Activated CD4-positive, CD25-positive, alpha-beta regulatory T cell treated with anti-CD3 and anti-CD28 coated beads, Interleukin-2, amount 50 U/mL, for 72 hours (primary cell): ENCODE data around the gene PCDHA12.
"Not testable (repeated sequence)": the region's sequence is repeated elsewhere in the genome, so short reads cannot be mapped to it uniquely, and the experiment has no call there.

ENCODE experiments used
- DNase-seq: peaks from one replicate; pipeline ENCODE4 v3.0.0; 2021

PCDHA12 gene, protein sequence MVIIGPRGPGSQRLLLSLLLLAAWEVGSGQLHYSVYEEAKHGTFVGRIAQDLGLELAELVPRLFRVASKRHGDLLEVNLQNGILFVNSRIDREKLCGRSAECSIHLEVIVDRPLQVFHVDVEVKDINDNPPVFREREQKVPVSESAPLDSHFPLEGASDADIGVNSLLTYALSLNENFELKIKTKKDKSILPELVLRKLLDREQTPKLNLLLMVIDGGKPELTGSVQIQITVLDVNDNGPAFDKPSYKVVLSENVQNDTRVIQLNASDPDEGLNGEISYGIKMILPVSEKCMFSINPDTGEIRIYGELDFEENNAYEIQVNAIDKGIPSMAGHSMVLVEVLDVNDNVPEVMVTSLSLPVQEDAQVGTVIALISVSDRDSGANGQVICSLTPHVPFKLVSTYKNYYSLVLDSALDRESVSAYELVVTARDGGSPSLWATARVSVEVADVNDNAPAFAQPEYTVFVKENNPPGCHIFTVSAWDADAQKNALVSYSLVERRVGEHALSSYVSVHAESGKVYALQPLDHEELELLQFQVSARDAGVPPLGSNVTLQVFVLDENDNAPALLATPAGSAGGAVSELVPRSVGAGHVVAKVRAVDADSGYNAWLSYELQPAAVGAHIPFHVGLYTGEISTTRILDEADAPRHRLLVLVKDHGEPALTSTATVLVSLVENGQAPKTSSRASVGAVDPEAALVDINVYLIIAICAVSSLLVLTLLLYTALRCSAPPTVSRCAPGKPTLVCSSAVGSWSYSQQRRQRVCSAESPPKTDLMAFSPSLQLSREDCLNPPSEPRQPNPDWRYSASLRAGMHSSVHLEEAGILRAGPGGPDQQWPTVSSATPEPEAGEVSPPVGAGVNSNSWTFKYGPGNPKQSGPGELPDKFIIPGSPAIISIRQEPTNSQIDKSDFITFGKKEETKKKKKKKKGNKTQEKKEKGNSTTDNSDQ

GRCh38 chr5:140875085-140876065 is at the start of gene PCDHA12:
PCDHA12 (plus strand) TSS chr5:140875308; CDS start chr5:140875473, 165 bp downstream.
- no peak for DNase-seq

- DNase-seq: no peak
Measured at GRCh38 chr5:140827704-140828361, 47.3 kb upstream of the PCDHA12 start, which contains the start of gene PCDHA6. PCDHA6 (plus strand) TSS chr5:140827960; CDS start chr5:140828092, 132 bp downstream.

DNA sequence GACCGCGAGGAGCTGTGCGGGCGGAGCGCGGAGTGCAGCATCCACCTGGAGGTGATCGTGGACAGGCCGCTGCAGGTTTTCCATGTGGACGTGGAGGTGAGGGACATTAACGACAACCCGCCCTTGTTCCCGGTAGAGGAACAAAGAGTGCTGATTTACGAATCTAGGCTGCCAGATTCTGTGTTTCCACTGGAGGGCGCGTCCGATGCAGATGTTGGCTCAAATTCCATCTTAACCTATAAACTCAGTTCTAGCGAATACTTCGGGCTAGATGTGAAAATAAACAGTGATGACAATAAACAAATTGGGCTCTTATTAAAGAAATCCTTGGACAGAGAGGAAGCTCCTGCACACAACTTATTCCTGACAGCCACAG is 46.8 kb upstream of the PCDHA12 start:
- no peak for DNase-seq

- DNase-seq: not testable (repeated sequence)
Measured at GRCh38 chr5:140829511-140830501, 45.3 kb upstream of the PCDHA12 start.

DNA sequence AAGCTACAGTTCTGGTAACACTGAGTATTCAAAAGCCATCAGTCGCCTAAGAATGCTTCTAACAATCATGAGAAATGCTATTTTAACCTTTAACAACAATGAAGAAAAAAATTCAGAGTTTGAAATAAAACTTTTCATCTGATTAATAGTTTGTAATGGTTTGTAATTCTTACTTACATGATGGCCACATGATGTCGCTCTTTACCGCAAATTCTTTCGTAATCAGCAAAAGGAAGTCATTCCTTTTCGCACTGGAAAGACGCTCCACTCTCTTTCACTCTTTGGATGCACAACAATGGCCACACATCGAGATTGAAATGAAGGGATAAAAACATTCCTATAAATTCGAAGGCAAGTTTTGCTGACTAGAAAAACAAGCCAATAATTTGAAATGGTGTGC is 41.1 kb upstream of the PCDHA12 start, which contains the start of gene PCDHA7:
Gene PCDHA7 (plus strand): TSS at position 277 of the 400 bp plus-strand sequence. CDS start 115 bp downstream, at position 392.
- DNase-seq: no peak

DNA sequence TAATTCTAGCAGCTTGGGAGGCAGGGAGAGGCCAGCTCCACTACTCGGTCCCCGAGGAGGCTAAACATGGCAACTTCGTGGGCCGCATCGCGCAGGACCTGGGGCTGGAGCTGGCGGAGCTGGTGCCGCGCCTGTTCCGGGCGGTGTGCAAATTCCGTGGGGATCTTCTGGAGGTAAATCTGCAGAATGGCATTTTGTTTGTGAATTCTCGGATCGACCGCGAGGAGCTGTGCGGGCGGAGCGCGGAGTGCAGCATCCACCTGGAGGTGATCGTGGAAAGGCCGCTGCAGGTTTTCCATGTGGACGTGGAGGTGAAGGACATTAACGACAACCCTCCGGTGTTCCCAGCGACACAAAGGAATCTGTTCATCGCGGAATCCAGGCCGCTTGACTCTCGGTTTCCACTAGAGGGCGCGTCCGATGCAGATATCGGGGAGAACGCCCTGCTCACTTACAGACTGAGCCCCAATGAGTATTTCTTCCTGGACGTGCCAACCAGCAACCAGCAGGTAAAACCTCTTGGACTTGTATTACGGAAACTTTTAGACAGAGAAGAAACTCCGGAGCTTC is 40.6 kb upstream of the PCDHA12 start:
- not testable (repeated sequence) for DNase-seq

- DNase-seq: no peak
Measured at GRCh38 chr5:140835622-140836510, 39.2 kb upstream of the PCDHA12 start.

GRCh38 chr5:140840978-140841962 is 33.8 kb upstream of the PCDHA12 start, which contains the start of gene PCDHA8:
PCDHA8 (plus strand) TSS chr5:140841187; CDS start chr5:140841322, 135 bp downstream.
- no peak for DNase-seq

DNA sequence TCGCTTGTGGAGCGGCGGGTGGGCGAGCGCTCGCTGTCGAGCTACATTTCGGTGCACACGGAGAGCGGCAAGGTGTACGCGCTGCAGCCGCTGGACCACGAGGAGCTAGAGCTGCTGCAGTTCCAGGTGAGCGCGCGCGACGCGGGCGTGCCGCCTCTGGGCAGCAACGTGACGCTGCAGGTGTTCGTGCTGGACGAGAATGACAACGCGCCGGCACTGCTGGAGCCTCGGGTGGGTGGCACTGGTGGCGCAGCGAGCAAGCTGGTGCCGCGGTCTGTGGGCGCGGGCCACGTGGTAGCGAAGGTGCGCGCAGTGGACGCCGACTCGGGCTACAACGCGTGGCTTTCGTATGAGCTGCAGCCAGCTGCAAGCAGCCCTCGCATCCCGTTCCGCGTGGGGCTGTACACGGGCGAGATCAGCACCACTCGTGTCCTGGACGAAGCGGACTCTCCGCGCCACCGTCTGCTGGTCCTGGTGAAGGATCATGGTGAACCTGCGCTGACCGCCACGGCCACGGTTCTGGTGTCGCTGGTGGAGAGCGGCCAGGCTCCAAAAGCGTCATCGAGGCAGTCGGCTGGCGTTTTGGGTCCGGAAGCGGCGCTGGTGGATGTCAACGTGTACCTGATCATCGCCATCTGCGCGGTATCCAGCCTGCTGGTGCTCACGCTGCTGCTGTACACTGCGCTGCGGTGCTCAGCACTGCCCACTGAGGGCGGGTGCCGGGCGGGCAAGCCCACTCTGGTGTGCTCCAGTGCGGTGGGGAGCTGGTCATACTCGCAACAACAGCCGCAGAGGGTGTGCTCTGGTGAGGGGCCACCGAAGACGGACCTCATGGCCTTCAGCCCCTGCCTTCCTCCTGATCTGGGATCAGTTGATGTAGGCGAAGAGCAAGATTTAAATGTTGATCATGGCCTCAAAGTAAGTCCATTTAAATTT is 32.0 kb upstream of the PCDHA12 start:
- DNase-seq: no peak

DNA sequence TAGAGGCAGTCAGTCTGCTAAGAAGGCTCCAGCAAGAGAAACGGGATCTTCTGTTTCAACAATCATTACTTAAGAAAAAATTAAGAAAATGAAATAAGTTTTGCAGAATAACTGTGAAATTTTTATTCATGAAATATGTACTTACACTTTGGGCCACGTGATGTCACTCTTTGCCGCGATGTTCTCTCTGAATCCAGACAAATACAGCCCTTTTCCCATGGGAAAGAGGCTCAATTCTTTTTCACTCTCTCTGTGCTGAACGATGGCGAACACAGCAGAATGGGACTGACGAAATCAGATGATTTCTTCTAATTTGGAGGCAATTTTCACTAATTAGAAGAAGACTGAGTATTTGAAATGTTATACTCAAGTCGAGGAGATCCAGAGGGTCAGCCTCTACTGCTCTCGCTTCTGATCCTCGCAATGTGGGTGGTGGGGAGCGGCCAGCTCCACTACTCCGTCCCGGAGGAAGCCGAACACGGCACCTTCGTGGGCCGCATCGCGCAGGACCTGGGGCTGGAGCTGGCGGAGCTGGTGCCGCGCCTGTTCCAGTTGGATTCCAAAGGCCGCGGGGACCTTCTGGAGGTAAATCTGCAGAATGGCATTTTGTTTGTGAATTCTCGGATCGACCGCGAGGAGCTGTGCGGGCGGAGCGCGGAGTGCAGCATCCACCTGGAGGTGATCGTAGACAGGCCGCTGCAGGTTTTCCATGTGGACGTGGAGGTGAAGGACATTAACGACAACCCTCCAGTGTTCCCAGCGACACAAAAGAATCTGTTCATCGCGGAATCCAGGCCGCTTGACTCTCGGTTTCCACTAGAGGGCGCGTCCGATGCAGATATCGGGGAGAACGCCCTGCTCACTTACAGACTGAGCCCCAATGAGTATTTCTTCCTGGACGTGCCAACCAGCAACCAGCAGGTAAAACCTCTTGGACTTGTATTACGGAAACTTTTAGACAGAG is 26.7 kb upstream of the PCDHA12 start, which contains the start of gene PCDHA9:
Gene PCDHA9 (plus strand): TSS at position 244 of the 964 bp plus-strand sequence. CDS start 114 bp downstream, at position 358.
- DNase-seq: not testable (repeated sequence)

DNA sequence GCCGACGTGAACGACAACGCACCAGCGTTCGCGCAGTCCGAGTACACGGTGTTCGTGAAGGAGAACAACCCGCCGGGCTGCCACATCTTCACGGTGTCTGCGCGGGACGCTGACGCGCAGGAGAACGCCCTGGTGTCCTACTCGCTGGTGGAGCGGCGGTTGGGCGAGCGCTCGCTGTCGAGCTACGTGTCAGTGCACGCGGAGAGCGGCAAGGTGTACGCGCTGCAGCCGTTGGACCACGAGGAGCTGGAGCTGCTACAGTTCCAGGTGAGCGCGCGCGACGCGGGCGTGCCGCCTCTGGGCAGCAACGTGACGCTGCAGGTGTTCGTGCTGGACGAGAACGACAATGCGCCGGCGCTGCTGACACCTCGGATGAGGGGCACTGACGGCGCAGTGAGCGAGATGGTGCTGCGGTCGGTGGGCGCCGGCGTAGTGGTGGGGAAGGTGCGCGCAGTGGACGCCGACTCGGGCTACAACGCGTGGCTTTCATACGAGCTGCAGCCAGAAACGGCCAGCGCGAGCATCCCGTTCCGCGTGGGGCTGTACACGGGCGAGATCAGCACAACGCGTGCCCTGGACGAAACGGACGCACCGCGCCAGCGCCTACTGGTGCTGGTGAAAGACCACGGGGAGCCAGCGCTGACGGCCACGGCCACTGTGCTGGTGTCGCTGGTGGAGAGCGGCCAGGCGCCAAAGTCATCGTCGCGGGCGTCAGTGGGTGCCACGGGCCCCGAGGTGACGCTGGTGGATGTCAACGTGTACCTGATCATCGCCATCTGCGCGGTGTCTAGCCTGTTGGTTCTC is 25.1 kb upstream of the PCDHA12 start:
- not testable (repeated sequence) for DNase-seq

DNA sequence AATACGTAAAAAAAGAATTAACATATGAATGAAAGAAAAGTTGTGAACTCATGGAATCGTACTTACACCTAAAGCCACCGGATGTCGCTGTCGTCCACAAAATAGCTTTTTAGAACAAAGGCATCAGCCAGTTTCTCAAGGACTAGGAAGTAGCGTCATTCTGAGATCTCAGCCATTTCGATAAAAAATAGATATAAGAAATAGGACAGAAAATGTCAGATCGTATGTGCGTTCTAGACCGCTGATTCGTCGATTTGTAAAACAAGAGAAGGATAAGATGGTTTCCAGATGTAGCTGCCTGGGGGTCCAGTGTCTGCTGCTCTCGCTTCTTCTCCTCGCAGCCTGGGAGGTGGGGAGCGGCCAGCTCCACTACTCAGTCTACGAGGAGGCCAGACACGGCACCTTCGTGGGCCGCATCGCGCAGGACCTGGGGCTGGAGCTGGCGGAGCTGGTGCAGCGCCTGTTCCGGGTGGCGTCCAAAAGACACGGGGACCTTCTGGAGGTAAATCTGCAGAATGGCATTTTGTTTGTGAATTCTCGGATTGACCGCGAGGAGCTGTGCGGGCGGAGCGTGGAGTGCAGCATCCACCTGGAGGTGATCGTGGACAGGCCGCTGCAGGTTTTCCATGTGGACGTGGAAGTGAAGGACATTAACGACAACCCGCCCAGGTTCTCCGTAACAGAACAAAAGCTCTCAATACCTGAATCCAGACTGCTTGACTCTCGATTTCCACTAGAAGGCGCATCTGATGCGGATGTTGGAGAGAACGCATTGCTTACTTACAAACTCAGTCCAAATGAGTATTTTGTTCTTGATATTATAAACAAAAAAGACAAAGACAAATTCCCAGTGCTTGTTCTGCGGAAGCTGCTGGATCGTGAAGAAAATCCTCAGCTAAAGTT is 19.1 kb upstream of the PCDHA12 start, which contains the start of gene PCDHA10:
Gene PCDHA10 (plus strand): TSS at position 126 of the 903 bp plus-strand sequence. CDS start 152 bp downstream, at position 278.
- no peak for DNase-seq
